Measurements from ENCODE around the gene SLC4A2.
"Not testable (repeated sequence)": the region's sequence is repeated elsewhere in the genome, so short reads cannot be mapped to it uniquely, and the experiment has no call there.

Gene SLC4A2

GRCh38 chr7:151026771-151027727 lies 32.3 kb upstream of the SLC4A2 start:
- peak; percentile 89 for DNase-seq

- DNase-seq = not testable (repeated sequence)
These were observed 31.7 kb upstream of the SLC4A2 start for GRCh38 chr7:151027728-151028130.

- DNase-seq = peak; percentile 99
These were observed 31.1 kb upstream of the SLC4A2 start, which contains the start of gene ABCB8 for GRCh38 chr7:151028131-151028947. Gene ABCB8 (plus strand): TSS chr7:151028450. CDS start chr7:151028516, 66 bp downstream.

GRCh38 chr7:151028948-151029501 lies 30.4 kb upstream of the SLC4A2 start:
- no peak for DNase-seq

- DNase-seq = no peak
These were observed 28.4 kb upstream of the SLC4A2 start for GRCh38 chr7:151031011-151031410.

- no peak for DNase-seq
These were observed 26.2 kb upstream of the SLC4A2 start for GRCh38 chr7:151032936-151033863.

- DNase-seq = no peak
These were observed 25.5 kb upstream of the SLC4A2 start for GRCh38 chr7:151033864-151034249.

GRCh38 chr7:151034312-151035025 lies 24.9 kb upstream of the SLC4A2 start:
- DNase-seq = no peak

GRCh38 chr7:151035026-151035717 lies 24.2 kb upstream of the SLC4A2 start:
- no peak for DNase-seq

- DNase-seq = no peak
These were observed 23.5 kb upstream of the SLC4A2 start for GRCh38 chr7:151035902-151036301.

GRCh38 chr7:151038951-151039849 lies 20.2 kb upstream of the SLC4A2 start:
- peak; percentile 98 for DNase-seq

- DNase-seq = no peak
These were observed 19.4 kb upstream of the SLC4A2 start for GRCh38 chr7:151039850-151040548.

GRCh38 chr7:151040616-151041375 lies 18.6 kb upstream of the SLC4A2 start:
- DNase-seq = no peak

- DNase-seq = not testable (repeated sequence)
These were observed 15.9 kb upstream of the SLC4A2 start for GRCh38 chr7:151043449-151043848.

- no peak for DNase-seq
These were observed 15.4 kb upstream of the SLC4A2 start for GRCh38 chr7:151043959-151044358.

GRCh38 chr7:151045262-151045661 lies 14.1 kb upstream of the SLC4A2 start:
- DNase-seq = no peak

- no peak for DNase-seq
These were observed 13.4 kb upstream of the SLC4A2 start for GRCh38 chr7:151045967-151046366.

All from hematopoietic multipotent progenitor cell treated with erythropoietin and hydrocortisone succinate and interleukin-3 and kit ligand, for 8 days (in vitro differentiated cells).